ENCODE results near the gene CTDP1.
A peak's percentile ranks its signal among the peaks of the same experiment; 100 is the strongest.

The CTDP1 gene, protein sequence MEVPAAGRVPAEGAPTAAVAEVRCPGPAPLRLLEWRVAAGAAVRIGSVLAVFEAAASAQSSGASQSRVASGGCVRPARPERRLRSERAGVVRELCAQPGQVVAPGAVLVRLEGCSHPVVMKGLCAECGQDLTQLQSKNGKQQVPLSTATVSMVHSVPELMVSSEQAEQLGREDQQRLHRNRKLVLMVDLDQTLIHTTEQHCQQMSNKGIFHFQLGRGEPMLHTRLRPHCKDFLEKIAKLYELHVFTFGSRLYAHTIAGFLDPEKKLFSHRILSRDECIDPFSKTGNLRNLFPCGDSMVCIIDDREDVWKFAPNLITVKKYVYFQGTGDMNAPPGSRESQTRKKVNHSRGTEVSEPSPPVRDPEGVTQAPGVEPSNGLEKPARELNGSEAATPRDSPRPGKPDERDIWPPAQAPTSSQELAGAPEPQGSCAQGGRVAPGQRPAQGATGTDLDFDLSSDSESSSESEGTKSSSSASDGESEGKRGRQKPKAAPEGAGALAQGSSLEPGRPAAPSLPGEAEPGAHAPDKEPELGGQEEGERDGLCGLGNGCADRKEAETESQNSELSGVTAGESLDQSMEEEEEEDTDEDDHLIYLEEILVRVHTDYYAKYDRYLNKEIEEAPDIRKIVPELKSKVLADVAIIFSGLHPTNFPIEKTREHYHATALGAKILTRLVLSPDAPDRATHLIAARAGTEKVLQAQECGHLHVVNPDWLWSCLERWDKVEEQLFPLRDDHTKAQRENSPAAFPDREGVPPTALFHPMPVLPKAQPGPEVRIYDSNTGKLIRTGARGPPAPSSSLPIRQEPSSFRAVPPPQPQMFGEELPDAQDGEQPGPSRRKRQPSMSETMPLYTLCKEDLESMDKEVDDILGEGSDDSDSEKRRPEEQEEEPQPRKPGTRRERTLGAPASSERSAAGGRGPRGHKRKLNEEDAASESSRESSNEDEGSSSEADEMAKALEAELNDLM

DNA sequence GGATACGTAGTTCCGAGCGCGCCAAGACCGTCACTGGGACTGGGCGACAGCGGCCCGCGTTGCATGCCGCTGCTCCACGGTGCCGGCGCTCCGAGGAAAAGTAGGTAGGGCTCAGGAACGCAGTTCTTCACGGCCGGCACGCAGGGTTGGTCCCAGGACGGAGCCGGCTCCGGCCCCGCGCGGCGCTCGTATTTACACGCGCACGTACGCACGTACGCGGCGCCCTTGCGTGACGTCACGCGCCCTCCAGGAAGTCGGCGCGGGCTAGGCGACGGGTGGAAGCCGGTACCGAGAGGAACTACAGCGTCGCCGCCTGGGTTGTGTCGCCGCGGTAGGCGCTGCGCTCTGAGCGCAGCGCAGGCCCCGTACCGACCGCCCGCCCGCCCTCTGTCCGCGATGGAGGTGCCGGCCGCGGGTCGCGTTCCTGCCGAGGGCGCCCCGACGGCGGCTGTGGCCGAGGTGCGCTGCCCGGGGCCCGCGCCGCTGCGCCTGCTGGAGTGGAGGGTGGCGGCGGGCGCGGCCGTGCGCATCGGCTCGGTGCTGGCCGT lies at the start of gene CTDP1:
TSS of gene CTDP1 (plus strand) at position 252 of the 548 bp plus-strand sequence. CDS start at position 397, 145 bp downstream.
- peak; percentile 91 for DNase-seq (ENCODE audit: low spot score)

DNA sequence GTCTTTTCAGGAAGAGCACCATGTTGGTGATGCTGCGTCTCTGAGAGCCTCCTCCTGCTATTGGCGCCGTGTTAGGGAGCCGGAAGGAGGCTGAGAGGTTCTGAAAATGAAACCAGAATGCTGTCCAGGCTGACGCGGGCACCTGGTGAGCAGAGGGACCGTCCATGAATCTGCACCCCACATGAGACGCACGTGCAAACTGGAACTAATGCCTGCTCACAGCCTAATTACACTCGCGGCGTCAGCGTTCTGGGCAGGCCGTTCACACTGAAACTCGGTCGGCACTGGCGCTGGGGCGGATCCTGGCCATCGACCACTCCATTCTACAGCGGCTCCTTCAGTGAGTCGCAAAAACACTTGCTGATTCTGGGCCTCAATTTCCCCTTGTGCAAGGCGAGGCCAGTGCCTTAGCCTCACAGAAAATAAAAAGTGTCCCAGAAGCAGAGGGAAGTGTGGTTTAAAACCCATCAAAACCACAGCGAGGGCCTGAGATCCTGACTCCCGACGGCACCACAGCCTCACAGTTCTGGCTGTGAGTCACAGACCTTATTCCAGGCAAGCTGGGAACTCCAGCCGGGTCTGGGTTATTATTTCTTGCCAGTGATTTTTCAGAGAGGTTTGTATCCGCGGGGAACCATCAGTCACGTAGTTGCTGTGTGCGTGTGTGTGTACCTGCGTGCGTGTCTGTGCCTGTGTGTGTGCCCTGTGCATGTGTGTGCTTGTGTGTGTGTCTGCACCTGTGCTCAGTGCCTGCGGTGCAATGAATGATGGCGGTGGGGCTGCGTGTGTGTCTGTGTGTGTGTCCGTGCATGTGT lies 49.1 kb upstream of the CTDP1 start:
- no peak for DNase-seq (ENCODE audit: low spot score)

DNA sequence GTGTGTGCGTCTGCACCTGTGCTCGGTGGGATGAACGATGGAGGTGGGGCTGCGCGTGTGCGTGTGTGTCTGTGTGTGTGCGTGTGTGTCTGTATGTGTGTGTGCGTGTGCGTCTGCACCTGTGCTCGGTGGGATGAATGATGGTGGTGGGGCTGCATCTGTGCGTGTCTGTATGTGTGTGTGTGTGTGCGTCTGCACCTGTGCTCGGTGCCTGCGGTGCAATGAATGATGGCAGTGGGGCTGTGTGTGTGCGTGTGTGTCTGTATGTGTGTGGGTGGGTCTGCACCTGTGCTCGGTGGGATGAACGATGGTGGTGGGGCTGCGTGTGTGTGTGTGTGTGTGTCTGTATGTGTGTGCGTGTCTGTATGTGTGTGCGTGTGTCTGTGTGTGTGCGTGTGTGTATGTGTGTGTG lies 48.5 kb upstream of the CTDP1 start:
- DNase-seq (ENCODE audit: low spot score) = no peak

DNA sequence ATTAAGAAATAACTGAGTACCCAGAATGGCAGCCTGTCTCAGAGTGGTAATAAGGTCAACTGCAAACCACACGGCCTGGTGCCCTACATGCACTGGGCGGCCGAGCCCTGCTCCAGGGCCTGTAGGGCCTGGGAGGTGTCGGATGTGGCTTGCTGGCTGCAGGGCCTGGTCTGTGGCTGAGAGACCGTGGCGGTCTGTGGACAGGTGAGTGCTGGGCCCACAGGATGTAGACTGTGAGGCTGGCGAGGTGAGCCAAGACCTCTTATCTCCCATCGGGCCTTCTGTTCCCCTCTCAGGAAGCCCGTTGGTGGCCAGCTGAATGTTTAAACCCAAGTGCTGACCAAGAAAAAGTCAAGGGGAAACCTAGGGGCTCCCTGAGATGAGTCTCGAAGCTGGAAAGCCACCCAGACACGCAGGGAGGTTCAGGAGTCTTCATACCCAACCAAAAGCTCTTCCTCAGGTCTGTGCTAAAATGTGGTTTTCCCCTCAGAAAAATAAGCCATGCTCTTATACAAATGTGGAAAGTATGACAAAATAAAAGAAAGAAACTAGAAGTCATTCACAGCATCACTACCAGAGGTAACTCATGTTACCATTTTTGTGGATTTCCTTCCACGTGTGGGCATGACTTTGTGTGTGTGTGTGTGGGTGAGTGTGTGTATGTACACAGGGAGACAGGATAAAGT lies 47.7 kb upstream of the CTDP1 start:
- no peak for DNase-seq (ENCODE audit: low spot score)

DNA sequence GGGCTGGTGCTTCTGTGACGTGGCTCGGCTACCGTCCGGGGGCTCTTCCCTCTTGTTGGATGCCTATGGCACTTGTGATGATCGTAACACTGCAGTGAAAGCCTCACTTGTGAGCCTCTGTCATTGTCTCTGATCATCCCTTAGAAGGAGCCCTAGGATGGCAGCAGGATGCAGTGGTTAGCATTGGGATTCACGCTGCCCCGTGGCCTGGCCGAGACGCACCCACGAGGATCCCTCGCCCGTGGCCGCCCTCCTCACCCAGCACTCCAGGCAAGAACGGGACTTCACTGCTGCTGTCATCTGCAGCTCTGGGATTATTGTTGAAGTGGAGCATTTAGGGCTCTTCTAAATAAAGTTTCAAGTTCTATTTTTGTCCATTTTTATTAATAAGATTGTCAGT lies 46.8 kb upstream of the CTDP1 start:
- no peak for DNase-seq (ENCODE audit: low spot score)

DNA sequence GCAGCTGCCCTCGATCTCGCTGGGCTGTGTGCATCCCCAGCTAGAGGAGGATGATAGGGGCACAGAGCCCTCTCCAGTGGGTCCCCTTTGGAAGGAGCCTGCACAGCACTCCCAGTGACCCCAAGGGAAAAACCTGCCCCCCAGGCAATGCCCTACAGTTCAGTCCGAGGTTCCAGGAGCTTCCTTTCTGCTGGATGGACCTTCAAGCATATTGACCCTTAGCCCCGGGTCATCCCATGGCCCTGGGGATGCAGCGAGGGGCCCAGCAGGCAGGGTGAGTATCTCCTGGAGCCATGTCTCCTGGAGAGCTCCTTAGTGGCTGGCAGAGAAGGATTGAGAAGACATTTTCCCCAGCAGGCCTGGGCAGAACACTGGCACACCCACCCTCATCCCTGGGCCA lies 45.4 kb upstream of the CTDP1 start:
- no peak for DNase-seq (ENCODE audit: low spot score)

DNA sequence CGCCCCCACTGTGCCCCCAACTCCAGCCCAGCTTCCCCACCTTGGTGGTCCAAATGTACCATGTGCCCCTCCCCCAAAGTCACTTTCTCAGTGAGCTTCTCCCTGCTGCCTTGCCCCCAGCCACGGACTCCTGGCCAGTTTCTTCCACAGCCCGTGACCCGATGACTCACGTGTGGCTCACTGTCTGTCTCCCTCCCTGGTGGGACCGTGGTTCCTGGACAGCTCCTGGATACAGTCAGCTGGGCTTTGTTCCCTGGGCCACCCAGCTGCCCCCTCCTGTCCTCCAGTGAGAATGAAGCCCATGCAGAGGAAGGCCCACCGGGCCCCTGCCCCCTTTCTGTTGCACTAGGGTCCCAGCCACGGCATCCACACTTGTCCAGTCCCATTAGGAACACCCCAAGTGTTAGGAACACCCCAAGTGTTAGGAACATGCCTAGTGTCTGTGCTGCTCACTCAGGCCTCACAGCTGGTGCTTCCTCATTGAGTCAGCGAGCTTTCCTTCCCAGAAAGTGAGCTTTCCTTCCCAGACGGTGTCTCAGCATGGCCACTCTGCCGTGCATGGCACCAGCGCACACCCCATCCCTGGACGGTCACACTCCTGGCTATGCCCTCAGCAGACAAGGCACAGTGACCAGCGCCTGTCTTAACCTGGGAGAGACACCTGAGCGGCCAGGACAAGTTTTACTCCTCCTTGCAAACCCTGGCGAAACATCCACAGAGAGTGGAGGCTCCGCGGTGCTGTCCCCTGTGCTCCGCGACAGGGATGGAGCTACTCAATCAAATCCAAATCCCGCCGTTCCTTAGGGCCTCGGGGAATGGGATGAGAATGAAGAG lies 44.8 kb upstream of the CTDP1 start:
- DNase-seq (ENCODE audit: low spot score) = no peak

DNA sequence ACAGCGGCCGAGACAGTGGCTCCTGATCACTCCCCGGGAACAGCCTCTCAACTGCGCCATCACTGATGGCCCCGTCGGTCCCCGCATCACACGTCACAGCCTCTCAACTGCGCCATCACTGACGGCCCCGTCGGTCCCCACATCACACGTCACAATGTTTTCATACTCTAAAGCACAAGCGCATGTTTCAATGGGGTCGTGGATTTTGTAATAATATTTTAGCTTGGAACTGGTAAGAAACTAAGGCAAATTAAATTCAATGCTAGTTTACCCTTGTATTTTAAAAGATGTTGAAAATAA lies 44.2 kb upstream of the CTDP1 start:
- DNase-seq (ENCODE audit: low spot score) = no peak

DNA sequence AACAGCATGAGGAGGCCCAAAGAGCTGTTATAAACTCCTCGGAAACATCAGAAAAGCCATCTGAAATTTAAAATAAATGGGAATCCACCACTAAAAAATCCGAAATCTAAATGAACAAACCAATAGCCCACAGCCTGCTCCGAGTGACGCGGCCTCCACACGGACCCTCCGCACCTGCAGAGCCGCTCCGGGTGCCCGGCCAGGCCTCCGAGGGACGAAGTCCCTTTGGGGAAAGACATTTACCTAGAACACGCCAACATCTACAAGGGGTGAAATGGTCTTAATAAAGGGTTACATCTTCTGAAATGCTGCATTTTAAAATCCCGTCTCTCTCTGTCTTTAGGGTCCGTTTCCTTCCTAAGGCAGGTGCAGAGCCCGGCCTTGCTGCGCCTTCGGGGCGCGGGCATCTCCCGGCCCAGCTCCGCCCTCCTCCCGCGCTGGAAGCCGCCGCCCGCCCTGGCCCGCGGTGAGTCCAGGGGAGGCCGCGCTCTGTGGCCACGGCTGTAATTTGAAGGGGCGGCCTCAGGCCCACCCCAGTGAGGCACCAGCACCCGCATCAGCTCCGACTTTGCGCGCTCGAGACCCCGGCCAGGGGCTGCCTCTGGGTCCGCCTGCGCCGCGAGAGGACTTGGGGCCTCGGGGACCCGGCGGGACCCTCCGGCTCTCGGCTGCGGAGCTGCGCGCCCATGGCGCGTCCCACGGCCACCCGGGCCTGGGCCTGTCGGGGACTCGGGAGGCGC lies 42.3 kb upstream of the CTDP1 start:
- DNase-seq (ENCODE audit: low spot score) = no peak

DNA sequence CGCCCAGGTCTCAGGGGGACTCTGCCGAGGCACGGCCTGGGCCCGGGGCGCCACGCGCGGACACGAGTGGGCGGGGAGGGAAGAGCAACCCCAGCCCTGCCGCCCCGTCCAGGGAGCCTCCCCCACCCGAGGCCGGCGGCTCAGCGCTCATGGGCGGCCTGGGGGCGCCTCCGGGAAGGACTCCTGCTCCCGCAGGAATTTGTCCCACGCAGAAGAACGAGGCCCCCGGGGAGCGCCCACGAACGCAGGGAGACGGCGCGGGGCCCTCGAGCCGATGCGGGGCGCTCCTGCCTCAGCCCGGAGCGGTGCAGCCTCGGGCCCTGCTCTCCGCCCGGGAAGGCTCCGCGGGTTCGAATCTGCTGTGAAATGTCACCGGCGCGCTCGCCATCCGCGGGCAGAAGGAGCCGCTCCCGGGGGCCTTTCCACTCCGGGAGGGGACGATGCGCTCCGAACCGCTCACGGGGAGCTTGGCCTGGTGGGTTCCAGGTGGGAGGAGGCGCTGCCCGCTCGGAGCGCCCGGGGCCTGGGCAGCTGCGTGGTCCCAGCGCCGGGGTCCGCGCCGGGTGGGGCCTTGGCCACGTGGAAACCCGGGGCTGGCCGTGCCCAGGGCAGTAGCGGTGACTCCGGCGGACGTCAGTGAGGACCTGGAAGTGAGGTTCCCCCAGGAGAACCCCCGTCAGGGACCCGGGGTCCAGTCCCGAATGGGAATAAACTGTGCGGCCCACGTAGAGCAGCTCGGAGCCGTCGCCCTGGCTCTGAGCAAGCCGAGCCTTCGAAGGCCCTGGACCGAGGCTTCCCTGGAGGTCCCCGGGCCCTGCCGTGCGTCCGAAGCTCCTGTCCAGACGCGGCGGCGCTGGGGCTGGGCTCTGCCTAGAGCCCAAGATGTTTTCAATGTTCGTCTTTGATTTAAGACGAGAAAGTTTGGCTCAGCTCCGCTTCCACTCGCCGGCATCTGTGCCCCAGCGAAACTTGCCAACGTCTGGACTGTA lies 41.4 kb upstream of the CTDP1 start:
- DNase-seq (ENCODE audit: low spot score) = no peak

DNA sequence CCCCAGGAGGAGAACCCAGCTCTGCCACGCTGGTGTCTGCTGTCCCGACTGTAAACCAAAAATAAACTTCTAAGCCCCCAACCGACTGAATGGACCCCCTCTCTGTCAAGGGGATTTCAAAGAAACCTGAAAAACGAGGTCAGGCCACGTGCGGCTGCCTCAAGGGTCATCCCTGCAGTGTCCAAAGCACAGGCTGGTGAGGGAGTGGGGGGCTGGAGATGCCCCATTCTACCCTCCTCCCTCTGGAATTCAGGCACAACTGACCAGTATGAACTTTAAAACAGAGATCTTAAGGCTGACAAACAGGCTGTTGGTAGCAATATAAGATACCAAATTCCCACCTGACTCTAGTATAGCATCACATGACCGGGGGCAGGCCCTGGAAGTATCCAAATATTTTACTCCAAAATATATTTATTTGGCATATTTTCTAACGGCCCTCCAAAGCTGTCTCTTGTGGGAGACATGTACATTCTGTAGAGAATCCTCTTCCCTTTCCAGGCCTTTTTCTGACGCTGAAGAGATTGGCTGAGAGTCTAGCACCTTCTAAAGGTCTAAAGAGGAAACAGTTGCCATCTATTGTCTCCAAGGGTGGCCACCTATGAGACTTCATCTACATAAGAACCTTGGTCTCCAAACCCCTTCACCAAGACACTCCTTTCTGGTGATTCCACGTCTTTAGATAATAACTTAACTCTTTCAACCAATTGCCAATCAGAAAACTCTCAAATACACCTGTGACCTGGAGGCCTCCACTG lies 40.4 kb upstream of the CTDP1 start:
- DNase-seq (ENCODE audit: low spot score) = no peak

DNA sequence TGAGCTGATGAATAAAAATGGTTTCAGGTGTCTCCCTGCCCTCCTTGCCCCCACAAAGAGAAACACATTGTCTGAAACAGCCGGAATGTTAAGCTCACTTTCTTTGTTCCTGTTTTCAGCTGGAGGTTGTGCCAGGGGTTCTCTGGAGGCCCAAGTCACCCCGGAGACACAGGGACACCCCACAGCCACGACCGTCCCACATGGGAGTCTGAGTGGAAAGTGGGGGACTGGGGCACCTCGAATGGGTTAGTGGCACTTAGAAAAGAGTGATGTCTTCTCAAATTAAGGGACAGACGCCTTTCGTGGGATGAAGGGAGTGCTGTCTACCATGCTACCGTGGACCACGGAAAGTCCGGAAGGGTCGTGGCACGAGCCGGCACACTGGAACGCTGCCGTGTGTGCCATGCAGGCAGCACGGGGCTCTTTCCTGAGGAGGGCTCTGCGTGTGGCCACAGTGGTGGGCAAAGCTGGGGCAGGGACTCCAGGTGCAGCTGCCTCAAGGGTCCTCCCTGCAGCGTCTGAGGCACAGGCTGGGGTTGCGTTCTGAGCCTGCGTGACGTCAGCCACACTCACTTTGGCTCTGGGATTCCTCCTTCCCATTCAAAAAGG lies 39.4 kb upstream of the CTDP1 start:
- DNase-seq (ENCODE audit: low spot score) = no peak

DNA sequence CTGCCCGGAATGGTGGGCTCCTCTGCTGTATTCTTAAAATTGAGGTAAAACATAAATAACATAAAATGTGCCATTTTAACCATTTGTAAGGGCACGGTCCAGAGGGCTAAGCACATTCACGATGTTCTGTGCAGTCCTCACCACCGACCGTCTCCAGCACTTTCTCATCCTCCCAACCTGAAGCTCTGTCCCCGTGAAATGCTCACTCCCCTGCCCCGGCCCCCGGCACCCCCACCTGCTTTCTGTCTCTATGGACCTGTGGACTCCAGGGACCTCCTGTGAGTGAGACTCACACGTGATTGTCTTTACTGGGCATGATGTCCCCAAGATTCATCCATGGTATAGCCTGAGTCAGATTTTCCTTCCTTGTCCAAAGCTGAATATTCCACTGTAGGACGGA lies 38.7 kb upstream of the CTDP1 start:
- DNase-seq (ENCODE audit: low spot score) = no peak

DNA sequence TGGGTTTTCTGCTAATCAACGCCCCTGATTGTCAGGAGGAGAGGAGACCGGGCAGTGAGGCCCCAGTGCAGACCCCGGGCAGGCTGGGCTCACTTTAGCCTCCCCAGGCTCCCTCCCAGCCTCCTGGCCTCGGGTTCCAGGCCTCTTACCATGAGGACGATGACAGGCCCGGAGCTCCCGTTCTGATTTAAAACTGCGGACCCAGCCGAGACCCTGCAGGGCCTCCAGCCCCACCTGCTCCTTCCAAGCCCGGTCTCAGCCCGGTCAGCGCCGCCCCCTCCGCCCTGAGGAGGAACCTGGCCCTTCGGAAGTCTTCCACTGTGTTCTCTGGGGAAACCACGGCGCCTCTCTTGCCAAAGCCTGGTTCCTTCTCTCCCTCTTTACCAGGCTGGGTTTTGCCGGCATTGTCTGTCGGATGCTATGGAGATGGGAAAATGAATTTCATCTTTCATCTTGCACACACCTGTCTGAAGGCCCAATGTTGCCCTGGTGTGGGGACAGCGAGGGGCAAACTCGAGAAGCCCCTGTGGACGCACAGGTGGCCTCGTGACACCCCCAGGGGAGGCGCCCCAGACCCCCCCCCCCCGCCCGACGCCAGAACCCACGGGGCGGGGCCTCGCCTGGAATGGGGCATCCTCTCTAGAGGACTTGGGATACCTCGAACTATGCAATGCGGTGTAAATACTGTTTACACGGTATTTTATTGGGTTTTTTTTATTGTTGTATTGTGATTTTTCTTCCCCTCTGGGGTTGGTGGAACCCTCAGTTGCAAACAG lies 37.7 kb upstream of the CTDP1 start:
- DNase-seq (ENCODE audit: low spot score) = no peak

DNA sequence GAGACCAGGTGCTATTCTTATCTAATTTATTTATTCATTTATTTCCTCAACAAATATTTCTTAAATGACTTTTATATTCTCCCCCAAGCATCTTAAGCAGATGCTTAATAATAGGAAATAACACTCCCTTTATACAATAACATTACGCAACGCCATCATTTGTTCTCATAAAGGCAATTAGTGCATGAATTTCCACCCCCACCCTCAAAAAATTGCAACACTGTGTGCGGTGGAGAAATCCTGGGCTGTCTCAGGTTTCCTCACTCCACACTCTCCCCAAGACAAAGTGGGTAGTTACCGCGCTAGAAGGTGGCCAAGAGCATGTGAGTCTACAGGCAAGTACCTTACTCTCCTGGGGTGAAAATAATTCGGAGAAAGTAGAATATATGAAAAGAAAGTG lies 37.0 kb upstream of the CTDP1 start:
- DNase-seq (ENCODE audit: low spot score) = no peak
